ENCODE data around the gene GRIP2. TPM values are rescaled to one million over a fixed set of nuclear protein-coding genes. Genes with fewer than 3 reads are reported as not detected.

The GRIP2 gene
- total RNA-seq, 1 experiment from 2014 or later: 0.43 TPM

DNA sequence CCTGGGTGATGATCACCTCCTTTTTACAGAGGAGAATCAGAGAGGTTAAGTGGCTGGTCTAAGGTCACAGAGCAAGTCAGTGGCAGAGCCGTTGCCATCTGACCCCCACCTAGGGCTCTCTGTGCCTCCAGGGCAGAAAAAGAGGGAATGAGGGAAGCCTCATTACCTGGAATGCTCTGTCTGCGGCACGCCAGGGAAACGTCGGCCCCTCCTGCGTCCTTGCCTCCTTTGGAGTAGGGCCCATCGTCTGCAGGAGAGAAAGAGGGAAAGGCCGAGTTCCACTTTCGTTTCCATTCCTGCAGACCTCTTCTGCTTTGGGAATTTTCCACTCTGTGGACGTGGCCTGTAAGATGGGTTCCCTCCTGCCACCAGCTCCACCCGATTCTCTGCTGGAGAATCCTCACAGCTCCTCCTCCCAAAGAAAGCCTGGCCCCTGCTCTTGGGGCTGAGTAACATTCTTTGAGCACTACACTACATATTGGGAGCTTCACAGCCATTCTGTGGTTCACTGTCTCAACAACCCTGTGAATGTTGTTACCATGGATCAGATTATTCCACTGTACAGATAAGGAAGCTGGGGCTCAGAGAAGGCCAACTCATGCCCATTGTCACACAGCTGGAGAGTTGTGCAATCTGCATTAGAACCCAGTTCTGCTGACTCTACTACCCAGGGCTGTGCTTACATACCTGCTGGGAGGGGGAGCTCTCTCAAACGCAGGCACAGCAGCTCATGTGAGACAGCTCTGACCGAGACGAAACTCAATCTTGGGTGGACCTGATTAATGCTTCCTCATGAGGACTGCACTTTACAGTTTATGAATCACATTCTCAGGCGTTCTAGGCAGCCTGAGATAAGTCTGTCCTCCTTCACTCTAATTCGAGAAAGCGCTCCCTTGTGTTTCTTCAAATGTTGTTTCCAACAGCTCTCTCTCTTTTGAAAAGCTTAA is 14.2 kb downstream of the GRIP2 start:
- POLR2A ChIA-PET (ENCODE audit: low non-redundant PET): no interaction called here
- BruUV-seq (replicated peaks): no TSS peak
- no peaks in the 10 kb centered on the region for H3K9me3 ChIP-seq (ENCODE audit: low read depth, low read length, poor library complexity, severe bottlenecking)
- H3K27ac ChIP-seq (ENCODE audit: low read depth, low read length, poor library complexity, severe bottlenecking): no peak overlapping the region
- no peak for DNase-seq (ENCODE audit: low spot score)
- no peak overlapping the region for H3K4me3 ChIP-seq (ENCODE audit: low read depth, low read length, poor library complexity, severe bottlenecking)
- H3K27me3 ChIP-seq (replicated peaks; ENCODE audit: insufficient read depth, low read depth, low read length, poor library complexity): no peaks in the 10 kb centered on the region
- H3K36me3 ChIP-seq (ENCODE audit: insufficient read depth, low read length, poor library complexity, severe bottlenecking): no peaks in the 10 kb centered on the region
- TF ChIP-seq, protein P1, sequence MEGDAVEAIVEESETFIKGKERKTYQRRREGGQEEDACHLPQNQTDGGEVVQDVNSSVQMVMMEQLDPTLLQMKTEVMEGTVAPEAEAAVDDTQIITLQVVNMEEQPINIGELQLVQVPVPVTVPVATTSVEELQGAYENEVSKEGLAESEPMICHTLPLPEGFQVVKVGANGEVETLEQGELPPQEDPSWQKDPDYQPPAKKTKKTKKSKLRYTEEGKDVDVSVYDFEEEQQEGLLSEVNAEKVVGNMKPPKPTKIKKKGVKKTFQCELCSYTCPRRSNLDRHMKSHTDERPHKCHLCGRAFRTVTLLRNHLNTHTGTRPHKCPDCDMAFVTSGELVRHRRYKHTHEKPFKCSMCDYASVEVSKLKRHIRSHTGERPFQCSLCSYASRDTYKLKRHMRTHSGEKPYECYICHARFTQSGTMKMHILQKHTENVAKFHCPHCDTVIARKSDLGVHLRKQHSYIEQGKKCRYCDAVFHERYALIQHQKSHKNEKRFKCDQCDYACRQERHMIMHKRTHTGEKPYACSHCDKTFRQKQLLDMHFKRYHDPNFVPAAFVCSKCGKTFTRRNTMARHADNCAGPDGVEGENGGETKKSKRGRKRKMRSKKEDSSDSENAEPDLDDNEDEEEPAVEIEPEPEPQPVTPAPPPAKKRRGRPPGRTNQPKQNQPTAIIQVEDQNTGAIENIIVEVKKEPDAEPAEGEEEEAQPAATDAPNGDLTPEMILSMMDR (conservative IDR thresholded peaks at IDR 0.05; ENCODE audit: low read depth, low read length): no peak
- TF ChIP-seq EZH2 (IDR thresholded peaks at IDR 0.05; ENCODE audit: borderline replicate concordance, low read depth, low read length, poor library complexity, severe bottlenecking): no peak
- CTCF ChIA-PET: interaction anchor here (0.6 kb wide), 1 partner anchor 24 kb away, joined by 3 read pairs; no protein-coding TSS in a partner anchor
- intact Hi-C loops (cut with micrococcal nuclease; ENCODE audit: unreplicated experiment): no loop called here
- no peaks in the 10 kb centered on the region for H3K4me1 ChIP-seq (ENCODE audit: insufficient read depth, low read length, poor library complexity, severe bottlenecking)

DNA sequence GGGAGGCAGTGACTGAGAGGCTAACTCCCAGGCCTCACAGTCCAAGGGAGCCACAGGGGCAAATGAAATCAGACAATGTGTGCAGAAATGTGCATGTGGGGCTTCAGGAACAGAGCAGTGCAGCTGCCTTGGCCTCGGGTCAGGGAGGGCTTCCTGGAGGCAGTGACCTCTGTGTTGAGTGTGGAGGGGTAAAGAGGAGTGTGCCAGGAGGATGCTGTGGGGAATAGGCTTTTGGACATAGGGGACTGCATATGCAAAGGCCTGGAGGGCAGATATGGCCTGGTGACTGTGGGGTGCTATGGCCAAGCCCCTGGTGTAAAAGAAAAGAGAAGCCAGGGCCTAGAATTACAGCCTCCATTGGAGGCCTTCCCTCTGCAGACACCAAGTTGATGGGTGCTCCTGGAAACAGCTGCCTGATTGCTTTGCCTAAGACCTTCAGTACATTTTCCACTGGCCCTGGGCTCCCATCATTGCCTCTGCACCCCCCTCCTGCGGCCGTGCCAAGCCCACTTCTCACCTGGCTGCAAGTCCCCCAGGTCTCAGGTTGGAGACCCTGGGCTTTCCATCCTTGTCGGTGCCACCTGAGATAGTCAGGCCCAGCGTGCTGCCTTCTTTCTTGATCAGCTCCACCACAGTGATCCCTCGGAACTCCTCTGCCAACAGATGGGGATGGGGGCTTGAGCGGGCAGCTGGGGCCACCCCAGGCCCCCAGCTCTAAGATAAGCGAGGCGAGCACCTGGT is 15.1 kb downstream of the GRIP2 start:
- BruUV-seq (replicated peaks): no TSS peak
- ChIA-PET POLR2A (ENCODE audit: low non-redundant PET) (no interaction called here), CTCF (interaction anchor here (0.6 kb wide), 1 partner anchor 25 kb away, joined by 3 read pairs; no protein-coding TSS in a partner anchor)
- no peaks in the 10 kb centered on the region for H3K36me3 ChIP-seq (ENCODE audit: insufficient read depth, low read length, poor library complexity, severe bottlenecking)
- no peak overlapping the region for H3K27ac ChIP-seq (ENCODE audit: low read depth, low read length, poor library complexity, severe bottlenecking)
- intact Hi-C loops (cut with micrococcal nuclease; ENCODE audit: unreplicated experiment): no loop called here
- no peaks in the 10 kb centered on the region for H3K27me3 ChIP-seq (replicated peaks; ENCODE audit: insufficient read depth, low read depth, low read length, poor library complexity)
- H3K9me3 ChIP-seq (ENCODE audit: low read depth, low read length, poor library complexity, severe bottlenecking): no peaks in the 10 kb centered on the region
- TF ChIP-seq, protein P1 (conservative IDR thresholded peaks at IDR 0.05; ENCODE audit: low read depth, low read length): no peak
- no peak for TF ChIP-seq EZH2 (IDR thresholded peaks at IDR 0.05; ENCODE audit: borderline replicate concordance, low read depth, low read length, poor library complexity, severe bottlenecking)
- DNase-seq (ENCODE audit: low spot score): no peak
- no peaks in the 10 kb centered on the region for H3K4me1 ChIP-seq (ENCODE audit: insufficient read depth, low read length, poor library complexity, severe bottlenecking)
- H3K4me3 ChIP-seq (ENCODE audit: low read depth, low read length, poor library complexity, severe bottlenecking): no peak overlapping the region

DNA sequence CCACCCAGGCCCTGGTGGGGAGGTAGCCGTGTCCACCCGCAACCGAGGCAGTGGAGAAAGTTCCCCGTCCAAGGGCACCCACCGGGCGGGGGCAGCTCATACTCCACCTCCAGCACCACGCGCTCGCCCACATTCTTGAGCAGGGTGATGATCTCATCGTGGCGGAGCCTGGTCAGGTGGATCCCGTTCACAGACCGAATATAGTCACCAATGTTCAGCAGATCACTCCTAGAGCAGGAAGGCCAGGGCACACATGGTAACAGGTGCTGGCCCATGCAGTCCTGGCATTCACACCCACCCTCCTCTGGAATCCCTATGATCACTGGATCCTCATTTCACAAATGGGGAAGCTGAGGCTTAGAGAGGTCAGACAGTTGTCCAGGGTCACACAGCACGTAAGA is 15.8 kb downstream of the GRIP2 start:
- H3K36me3 ChIP-seq (ENCODE audit: insufficient read depth, low read length, poor library complexity, severe bottlenecking): no peaks in the 10 kb centered on the region
- CTCF ChIA-PET: no interaction called here
- no peak overlapping the region for H3K27ac ChIP-seq (ENCODE audit: low read depth, low read length, poor library complexity, severe bottlenecking)
- intact Hi-C loops (cut with micrococcal nuclease; ENCODE audit: unreplicated experiment): no loop called here
- no peaks in the 10 kb centered on the region for H3K4me1 ChIP-seq (ENCODE audit: insufficient read depth, low read length, poor library complexity, severe bottlenecking)
- no peaks in the 10 kb centered on the region for H3K27me3 ChIP-seq (replicated peaks; ENCODE audit: insufficient read depth, low read depth, low read length, poor library complexity)
- BruUV-seq (replicated peaks): no TSS peak
- DNase-seq (ENCODE audit: low spot score): no peak
- H3K9me3 ChIP-seq (ENCODE audit: low read depth, low read length, poor library complexity, severe bottlenecking): no peaks in the 10 kb centered on the region
- POLR2A ChIA-PET (ENCODE audit: low non-redundant PET): no interaction called here
- no peak overlapping the region for H3K4me3 ChIP-seq (ENCODE audit: low read depth, low read length, poor library complexity, severe bottlenecking)
- TF ChIP-seq, protein P1 (conservative IDR thresholded peaks at IDR 0.05; ENCODE audit: low read depth, low read length): no peak
- TF ChIP-seq EZH2 (IDR thresholded peaks at IDR 0.05; ENCODE audit: borderline replicate concordance, low read depth, low read length, poor library complexity, severe bottlenecking): no peak
